GM12873 (cell line): ENCODE results near the gene DES.

Source experiments
- CTCF ChIP-seq: IDR thresholded peaks from 2 replicates; pipeline ENCODE4 v1.5.1; 2012; ENCODE audit warnings: low read depth, mild to moderate bottlenecking, moderate library complexity, low read length, control low read depth; ENCODE audit not compliant: insufficient read depth; ENCODE audit errors: missing control alignments

DES gene

DNA sequence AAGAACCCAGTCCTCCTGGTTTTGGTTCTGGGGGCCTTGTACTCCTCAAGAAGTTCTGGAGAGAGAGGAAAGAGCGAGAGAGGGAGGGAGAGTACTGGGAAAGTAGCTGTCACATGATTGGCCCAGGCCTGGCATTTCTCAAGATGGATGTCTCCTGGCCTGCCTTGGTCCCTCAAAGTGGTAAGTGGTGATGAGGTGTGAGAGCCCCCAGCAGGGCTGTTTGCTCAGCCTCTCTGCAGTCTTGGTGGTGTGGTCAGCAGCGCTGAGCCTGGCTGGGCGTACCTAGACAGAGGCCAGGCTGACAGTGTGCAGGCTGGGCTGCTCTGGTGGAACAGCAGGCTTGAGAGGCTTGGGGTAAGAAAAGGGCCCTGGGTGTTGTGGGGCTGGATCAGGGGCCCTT is 19.0 kb downstream of the DES start:
- no peak for TF ChIP-seq CTCF

GRCh38 chr2:219437690-219438206 is 19.6 kb downstream of the DES start:
- no peak for TF ChIP-seq CTCF

GRCh38 chr2:219438453-219438852 is 20.3 kb downstream of the DES start:
- no peak for TF ChIP-seq CTCF

GRCh38 chr2:219439506-219439905 is 21.3 kb downstream of the DES start:
- no peak for TF ChIP-seq CTCF

GRCh38 chr2:219440388-219441256 is 22.4 kb downstream of the DES start:
- TF ChIP-seq CTCF, result no peak

DNA sequence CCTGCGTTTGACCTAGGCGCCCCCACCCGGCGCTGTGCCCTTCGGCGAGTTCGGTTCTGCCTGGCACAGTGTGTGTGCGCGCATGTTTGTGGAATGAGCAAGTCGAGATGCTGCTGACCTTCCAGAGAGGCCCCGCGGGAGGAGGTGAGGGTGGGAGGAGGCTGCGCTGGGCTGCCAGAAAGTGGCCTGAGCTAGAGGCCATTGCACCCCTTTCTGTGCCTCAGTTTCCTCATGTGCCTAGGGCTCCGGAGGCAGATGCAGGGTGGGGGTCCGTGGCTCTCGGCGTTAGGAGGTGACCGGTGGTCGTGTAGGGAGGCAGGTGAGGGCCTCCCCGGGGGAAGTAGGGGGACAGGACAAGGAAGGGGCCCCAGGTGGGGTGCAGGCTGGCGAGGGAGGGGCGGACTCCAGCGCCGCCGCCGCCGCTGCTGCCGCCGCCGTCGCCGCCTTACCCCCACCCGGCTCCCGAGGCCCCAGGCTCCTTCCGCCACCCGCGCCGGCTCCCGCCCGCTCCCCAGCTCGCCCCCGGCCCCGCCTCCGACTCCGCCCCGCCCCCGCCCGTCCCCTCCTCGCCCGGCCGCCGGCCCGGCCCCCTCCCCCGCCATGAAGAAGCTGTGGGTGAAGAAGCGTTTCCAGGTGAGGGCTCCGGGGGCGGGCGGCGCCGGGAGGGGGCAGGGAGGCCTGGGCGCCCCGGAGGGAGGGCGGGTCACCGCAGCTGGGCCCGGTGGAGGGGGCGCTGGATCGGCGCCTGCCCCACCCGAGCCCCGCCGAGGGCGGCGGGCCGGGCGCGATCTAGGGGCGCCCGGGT is 23.5 kb downstream of the DES start:
- no peak for TF ChIP-seq CTCF
